Ishikawa (cell line): ENCODE measurements around the gene KRI1.

Experiments used
- CEBPB ChIP-seq: IDR thresholded peaks from 2 replicates; pipeline ENCODE4 v1.6.1; 2012
- CREB1 ChIP-seq: IDR thresholded peaks from 2 replicates; pipeline ENCODE4 v1.6.1; 2012; ENCODE audit warnings: low read depth
- EGR1 ChIP-seq: IDR thresholded peaks from 2 replicates; pipeline ENCODE4 v1.6.1; 2012
- EP300 ChIP-seq: IDR thresholded peaks from 2 replicates; pipeline ENCODE4 v1.6.1; 2012; ENCODE audit warnings: borderline replicate concordance
- FOXM1 ChIP-seq: IDR thresholded peaks from 2 replicates; pipeline ENCODE4 v1.6.1; 2012; ENCODE audit warnings: low read depth, borderline replicate concordance
- MAX ChIP-seq: IDR thresholded peaks from 2 replicates; pipeline ENCODE4 v1.6.1; 2012
- NFIC ChIP-seq: IDR thresholded peaks from 2 replicates; pipeline ENCODE4 v1.6.1; 2012
- RAD21 ChIP-seq: IDR thresholded peaks from 2 replicates; pipeline ENCODE4 v1.6.1; 2012; ENCODE audit warnings: low read depth
- REST ChIP-seq: IDR thresholded peaks from 2 replicates; pipeline ENCODE4 v1.6.1; 2012; ENCODE audit warnings: low read depth, mild to moderate bottlenecking
- TAF1 ChIP-seq: IDR thresholded peaks from 2 replicates; pipeline ENCODE4 v1.6.1; 2012; ENCODE audit warnings: low read depth, mild to moderate bottlenecking
- TCF12 ChIP-seq: IDR thresholded peaks from 2 replicates; pipeline ENCODE4 v1.6.1; 2012; ENCODE audit warnings: low read depth
- TEAD4 ChIP-seq: IDR thresholded peaks from 2 replicates; pipeline ENCODE4 v1.6.1; 2012
- USF1 ChIP-seq: IDR thresholded peaks from 2 replicates; pipeline ENCODE4 v1.6.1; 2012
- YY1 ChIP-seq: IDR thresholded peaks from 2 replicates; pipeline ENCODE4 v1.6.1; 2012; ENCODE audit warnings: low read depth
- ZBTB7A ChIP-seq: IDR thresholded peaks from 2 replicates; pipeline ENCODE4 v1.6.1; 2012; ENCODE audit warnings: low read depth

Gene KRI1

GRCh38 chr19:10560154-10560553 lies 5.7 kb downstream of the KRI1 start:
- TF ChIP-seq EP300 (no peak), FOXM1 (no peak), CREB1 (no peak), TCF12 (no peak), NFIC (no peak), EGR1 (no peak), MAX (no peak), REST (no peak), TAF1 (no peak), USF1 (no peak), TEAD4 (no peak), RAD21 (no peak), CEBPB (no peak), YY1 (no peak), ZBTB7A (no peak)

GRCh38 chr19:10557603-10558197 lies 8.1 kb downstream of the KRI1 start:
- TF ChIP-seq REST (no peak), EP300 (no peak), YY1 (no peak), EGR1 (no peak), FOXM1 (no peak), TCF12 (no peak), NFIC (no peak), CREB1 (no peak), TEAD4 (no peak), CEBPB (no peak), MAX (no peak), TAF1 (no peak), ZBTB7A (no peak), RAD21 (no peak)

- TF ChIP-seq REST (no peak), USF1 (no peak), TAF1 (no peak), NFIC (no peak), MAX (no peak), TCF12 (no peak), ZBTB7A (no peak), EGR1 (no peak), EP300 (no peak), FOXM1 (no peak), TEAD4 (no peak)
Measured at GRCh38 chr19:10555610-10555973, 10.2 kb downstream of the KRI1 start.

GRCh38 chr19:10554760-10555609 lies 10.8 kb downstream of the KRI1 start:
- no peak for TF ChIP-seq TEAD4
- no peak for TF ChIP-seq CREB1
- TF ChIP-seq YY1 = no peak
- no peak for TF ChIP-seq REST
- no peak for TF ChIP-seq NFIC
- no peak for TF ChIP-seq ZBTB7A
- no peak for TF ChIP-seq CEBPB
- no peak for TF ChIP-seq USF1
- no peak for TF ChIP-seq MAX
- no peak for TF ChIP-seq FOXM1
- TF ChIP-seq TCF12 = no peak
- no peak for TF ChIP-seq EGR1
- TF ChIP-seq EP300 = no peak
